ENCODE results near the gene ZNF827. TPM values are rescaled to one million over a fixed set of nuclear protein-coding genes. Genes with fewer than 3 reads are reported as not detected.

Gene ZNF827
- total and polyA plus RNA-seq, 7 donors, result 1.8 to 37.7 (median 11.3) TPM

DNA sequence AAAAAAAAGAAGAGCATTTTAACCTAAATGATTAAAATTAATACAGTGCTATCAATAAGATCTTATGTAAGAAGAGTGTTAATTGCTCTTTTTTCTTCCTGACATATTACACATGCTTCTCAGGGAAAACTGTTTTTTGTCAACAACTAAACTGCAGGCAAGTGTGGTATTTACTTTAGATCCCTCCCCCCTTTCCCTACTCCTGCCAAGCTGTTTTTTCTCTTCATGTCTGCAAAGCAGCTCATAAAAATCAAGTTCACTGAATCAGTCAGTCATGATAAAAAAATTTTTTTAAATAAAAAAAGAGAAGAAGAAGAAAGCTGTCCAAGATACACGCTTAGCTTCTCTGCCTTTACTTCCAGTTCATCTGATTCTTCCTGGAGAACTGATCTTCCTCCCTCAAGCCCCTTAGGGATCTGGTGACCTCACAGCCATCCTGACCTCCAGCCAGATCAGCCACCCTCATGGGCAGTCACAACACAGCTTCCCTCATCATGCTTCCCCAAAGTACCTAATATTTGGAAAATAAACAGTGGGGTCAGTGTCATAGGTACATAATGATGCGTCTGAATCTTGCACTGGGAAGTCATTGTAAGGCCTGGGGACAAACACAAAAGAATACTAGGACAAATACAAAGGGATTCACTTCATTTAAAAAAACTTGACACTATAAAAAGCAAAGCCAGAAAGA, 87.0 kb downstream of the ZNF827 start:
- TF ChIP-seq POLR2AphosphoS5 (IDR thresholded peaks at IDR 0.05) (no peak), EP300 (IDR thresholded peaks at IDR 0.05) (no peak), POLR2A (IDR thresholded peaks at IDR 0.05) (no peak)
- TF ChIP-seq, protein P1, sequence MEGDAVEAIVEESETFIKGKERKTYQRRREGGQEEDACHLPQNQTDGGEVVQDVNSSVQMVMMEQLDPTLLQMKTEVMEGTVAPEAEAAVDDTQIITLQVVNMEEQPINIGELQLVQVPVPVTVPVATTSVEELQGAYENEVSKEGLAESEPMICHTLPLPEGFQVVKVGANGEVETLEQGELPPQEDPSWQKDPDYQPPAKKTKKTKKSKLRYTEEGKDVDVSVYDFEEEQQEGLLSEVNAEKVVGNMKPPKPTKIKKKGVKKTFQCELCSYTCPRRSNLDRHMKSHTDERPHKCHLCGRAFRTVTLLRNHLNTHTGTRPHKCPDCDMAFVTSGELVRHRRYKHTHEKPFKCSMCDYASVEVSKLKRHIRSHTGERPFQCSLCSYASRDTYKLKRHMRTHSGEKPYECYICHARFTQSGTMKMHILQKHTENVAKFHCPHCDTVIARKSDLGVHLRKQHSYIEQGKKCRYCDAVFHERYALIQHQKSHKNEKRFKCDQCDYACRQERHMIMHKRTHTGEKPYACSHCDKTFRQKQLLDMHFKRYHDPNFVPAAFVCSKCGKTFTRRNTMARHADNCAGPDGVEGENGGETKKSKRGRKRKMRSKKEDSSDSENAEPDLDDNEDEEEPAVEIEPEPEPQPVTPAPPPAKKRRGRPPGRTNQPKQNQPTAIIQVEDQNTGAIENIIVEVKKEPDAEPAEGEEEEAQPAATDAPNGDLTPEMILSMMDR (IDR thresholded peaks at IDR 0.05), result no peak
- intact Hi-C loops (cut with DNase I), result no loop called here
- Histone ChIP-seq H3K4me3 (no peak overlapping the region), H3K36me3 (peaks cover 0 to 21% (median 0%) of the 10 kb centered on the region in 4 donors), H3K4me1 (peaks cover 0 to 39% (median 19%) of the 10 kb centered on the region in 4 donors), H3K9me3 (no peaks in the 10 kb centered on the region), H3K27me3 (no peaks in the 10 kb centered on the region), H3K27ac (peak overlapping the region in 1 of 4 donors; percentile 4)
- 72 to 77% methylated on average over 2 of the region's 2 CpGs for WGBS, 2 donors
- no peak for DNase-seq

DNA sequence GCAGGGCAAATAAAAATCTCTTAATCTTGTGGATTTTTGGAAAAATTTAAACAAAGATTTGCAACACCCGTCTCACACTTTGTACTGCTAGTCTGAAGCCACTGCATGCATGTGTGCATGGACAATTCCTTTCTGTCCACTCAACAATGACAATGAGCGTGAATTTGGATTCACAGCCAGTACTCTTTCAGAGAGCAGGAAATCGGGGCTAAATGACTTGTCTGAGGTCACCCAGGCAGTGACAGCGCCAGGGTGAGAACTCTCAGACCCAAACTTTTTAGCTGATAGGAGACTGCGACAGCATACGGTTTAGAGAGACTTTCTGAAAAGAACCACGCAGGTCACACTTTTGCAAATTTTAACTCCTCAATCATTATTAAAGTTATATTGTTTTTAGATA, 90.9 kb downstream of the ZNF827 start:
- Histone ChIP-seq H3K27ac (no peak overlapping the region), H3K4me1 (peaks cover 0 to 18% (median 16%) of the 10 kb centered on the region in 4 donors), H3K36me3 (peaks cover 0 to 52% (median 5%) of the 10 kb centered on the region in 4 donors), H3K9me3 (no peaks in the 10 kb centered on the region), H3K27me3 (no peaks in the 10 kb centered on the region), H3K4me3 (no peak overlapping the region)
- intact Hi-C loops (cut with DNase I), result no loop called here
- WGBS, 2 donors, result 87 to 92% methylated on average over 7 of the region's 7 CpGs
- no peak for TF ChIP-seq POLR2AphosphoS5 (IDR thresholded peaks at IDR 0.05)
- no peak for TF ChIP-seq POLR2A (IDR thresholded peaks at IDR 0.05)
- no peak for TF ChIP-seq EP300 (IDR thresholded peaks at IDR 0.05)
- TF ChIP-seq, protein P1 (IDR thresholded peaks at IDR 0.05), result no peak
- DNase-seq, result no peak

DNA sequence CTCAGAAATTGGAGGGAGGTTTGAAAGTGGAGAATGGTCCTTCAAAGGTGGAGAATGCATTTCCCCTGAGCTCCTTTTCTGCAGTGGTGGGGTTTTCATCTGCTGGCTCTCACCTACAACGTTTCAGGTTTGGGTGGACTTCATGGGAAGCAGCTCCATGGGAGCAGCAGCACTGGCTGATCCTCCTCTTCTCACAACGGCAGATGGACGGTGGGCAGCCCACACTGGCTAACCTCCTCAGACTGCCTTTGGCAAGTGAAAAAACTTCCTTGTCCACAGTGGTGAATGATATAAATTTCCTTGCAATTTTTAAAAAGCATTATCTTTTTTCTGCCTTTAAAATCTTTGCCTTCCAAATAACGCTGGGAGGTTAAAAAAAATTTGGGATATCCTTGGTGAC, 93.5 kb downstream of the ZNF827 start:
- no peaks in the 10 kb centered on the region for H3K9me3 ChIP-seq
- H3K36me3 ChIP-seq, result peaks cover 0 to 61% (median 5%) of the 10 kb centered on the region in 4 donors
- no peak overlapping the region for H3K27ac ChIP-seq
- intact Hi-C loops (cut with DNase I), result no loop called here
- TF ChIP-seq, protein P1 (IDR thresholded peaks at IDR 0.05), result no peak
- no peak for TF ChIP-seq POLR2AphosphoS5 (IDR thresholded peaks at IDR 0.05)
- no peak for TF ChIP-seq POLR2A (IDR thresholded peaks at IDR 0.05)
- no peak for TF ChIP-seq EP300 (IDR thresholded peaks at IDR 0.05)
- WGBS, 2 donors, result 92 to 95% methylated on average over 4 of the region's 4 CpGs
- DNase-seq, result no peak
- no peaks in the 10 kb centered on the region for H3K4me1 ChIP-seq
- H3K27me3 ChIP-seq, result no peaks in the 10 kb centered on the region
- no peak overlapping the region for H3K4me3 ChIP-seq

DNA sequence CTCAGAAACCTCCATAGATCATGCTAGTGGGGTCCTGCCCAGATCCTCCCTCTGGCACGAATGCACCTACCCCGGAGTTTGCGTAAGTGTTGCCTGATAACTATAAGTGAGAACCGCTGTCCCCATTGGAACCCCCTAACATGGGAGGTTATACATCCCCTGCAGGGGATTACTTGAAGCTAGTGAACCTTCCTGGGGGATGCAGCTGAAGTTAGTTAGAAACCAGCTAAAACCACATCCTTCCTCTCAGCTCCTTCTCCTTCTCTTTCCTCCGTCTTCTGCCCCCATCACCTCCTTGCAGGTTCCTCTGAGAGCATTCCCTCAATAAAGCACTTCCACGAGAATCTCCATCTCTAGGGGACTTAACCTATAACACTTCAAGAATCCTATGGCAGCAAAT, 95.0 kb downstream of the ZNF827 start:
- peaks cover 0 to 51% (median 5%) of the 10 kb centered on the region in 4 donors for H3K36me3 ChIP-seq
- TF ChIP-seq, protein P1 (IDR thresholded peaks at IDR 0.05), result no peak
- no peak for TF ChIP-seq POLR2A (IDR thresholded peaks at IDR 0.05)
- TF ChIP-seq EP300 (IDR thresholded peaks at IDR 0.05), result no peak
- no peak for TF ChIP-seq POLR2AphosphoS5 (IDR thresholded peaks at IDR 0.05)
- DNase-seq, result no peak
- H3K27me3 ChIP-seq, result no peaks in the 10 kb centered on the region
- H3K27ac ChIP-seq, result no peak overlapping the region
- no peaks in the 10 kb centered on the region for H3K4me1 ChIP-seq
- H3K9me3 ChIP-seq, result no peaks in the 10 kb centered on the region
- intact Hi-C loops (cut with DNase I), result no loop called here
- WGBS, 2 donors, result 59 to 89% methylated on average over 6 of the region's 6 CpGs
- no peak overlapping the region for H3K4me3 ChIP-seq
